NCI-H2196 treated with DMSO at 0.1 percent for 48 hours (cell line): ENCODE results near the gene BCAS3.

Experiments
- DNase-seq: peaks from one replicate; lab custom pipeline; 2025; ENCODE audit not compliant: unreplicated experiment; lab: John Stamatoyannopoulos, UW

Gene BCAS3

DNA sequence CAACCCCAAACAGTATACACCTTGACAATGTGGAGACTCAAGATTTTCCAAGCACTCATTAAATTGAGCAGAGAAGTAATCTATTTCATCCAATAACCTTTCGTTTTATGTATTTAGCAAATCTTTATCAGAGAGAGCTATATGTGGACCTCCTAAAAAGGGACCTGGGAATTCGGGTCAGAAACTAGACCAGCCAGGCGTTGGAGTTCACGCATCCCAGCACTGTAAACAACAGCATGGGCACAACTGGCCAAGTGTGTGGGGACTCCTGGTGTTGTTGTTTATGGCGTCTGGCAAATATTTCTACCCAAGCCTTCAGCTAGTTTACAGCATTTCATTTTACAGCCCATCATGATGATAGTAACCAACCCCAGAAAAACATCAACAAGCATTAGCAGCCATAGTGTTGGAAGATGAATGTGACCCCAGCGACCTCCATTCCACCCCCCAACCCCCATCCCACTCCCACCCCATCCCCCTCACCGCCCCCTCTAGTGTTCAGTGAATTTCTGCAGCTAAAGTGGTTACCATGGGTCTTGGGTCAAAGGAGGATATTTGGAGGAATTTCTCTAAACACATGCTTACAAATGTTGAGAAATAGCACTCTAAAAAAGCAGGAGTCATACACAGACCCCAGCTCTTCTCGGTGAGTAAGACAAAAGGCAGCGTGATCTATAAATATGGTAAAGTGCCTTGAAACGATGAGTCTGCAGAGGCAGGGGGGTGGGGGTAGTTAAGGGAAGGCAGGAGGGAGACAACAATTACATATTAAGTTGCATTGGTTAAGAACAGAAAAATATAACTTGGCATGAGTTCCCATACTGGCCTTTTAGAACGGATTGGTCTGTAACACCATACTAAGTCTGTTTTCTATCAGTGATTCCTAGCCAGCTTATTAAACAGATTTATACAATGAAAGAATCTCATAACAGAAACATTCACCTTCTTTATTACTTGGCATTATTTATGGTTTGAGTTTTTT lies 630.5 kb downstream of the BCAS3 start:
- no peak for DNase-seq

DNA sequence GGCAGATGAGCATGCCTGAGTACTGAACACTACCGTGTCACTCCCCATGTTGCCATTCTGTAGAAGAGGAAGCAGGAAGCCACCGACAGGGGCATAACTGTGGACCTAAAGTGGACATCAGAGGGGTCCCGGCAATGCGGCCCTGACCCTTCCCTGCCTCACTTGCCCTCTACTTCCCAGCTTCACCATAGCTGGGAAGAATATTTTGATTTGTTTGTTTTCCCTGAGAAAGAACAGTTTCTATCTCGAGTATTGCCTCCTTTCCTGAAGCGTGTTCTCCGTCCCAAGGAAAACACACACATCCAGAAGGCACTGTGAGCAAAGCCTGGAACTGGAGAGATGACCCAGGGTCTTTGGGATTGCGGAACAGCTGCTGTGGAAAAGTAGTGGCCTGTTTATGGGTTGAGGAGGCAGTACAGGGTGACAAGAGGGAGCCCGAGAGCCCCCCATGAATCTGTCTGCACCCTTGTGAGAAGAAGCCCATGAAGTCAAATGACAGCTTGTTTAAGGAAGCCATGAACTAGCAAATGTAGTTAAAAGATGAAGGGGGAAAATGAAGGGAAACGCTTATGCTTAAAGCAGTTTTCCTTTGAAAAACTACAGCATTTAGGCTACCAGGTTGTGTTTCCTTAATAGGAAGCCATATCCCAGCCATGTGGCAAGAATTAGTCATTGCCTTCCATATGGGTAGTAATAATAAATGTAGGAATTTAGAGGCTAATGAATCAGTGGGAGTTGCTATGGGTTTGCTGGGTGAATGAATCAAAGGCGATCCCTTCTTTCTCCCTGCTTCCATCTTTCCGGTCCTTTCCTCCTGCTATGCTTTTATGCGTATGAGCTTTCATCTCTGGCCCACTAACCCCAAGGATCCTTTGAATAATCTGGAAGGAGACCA lies 632.0 kb downstream of the BCAS3 start:
- no peak for DNase-seq

DNA sequence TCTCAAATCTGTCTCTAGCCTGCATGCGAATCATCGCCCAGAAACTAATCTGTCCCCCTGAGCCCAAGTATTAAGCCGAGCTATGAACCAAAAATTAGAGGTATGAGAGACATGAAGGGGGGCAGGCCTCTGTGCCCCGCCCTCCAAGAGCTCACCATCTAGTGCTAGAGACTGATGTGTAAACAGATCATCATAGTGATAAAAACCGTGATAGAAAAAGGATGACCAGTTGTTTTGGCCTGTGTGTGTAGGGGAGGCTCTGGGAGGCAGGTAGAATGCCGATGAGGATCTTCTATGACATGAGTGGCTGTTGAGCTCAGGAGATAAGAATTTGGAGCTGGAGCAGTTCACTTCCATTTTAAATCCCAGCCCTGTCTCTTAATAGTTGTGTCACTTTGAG lies 632.9 kb downstream of the BCAS3 start:
- no peak for DNase-seq

- DNase-seq: no peak
Measured at GRCh38 chr17:61312406-61313295, 635.0 kb downstream of the BCAS3 start.

- DNase-seq: no peak
Measured at GRCh38 chr17:61313461-61314326, 636.0 kb downstream of the BCAS3 start.

DNA sequence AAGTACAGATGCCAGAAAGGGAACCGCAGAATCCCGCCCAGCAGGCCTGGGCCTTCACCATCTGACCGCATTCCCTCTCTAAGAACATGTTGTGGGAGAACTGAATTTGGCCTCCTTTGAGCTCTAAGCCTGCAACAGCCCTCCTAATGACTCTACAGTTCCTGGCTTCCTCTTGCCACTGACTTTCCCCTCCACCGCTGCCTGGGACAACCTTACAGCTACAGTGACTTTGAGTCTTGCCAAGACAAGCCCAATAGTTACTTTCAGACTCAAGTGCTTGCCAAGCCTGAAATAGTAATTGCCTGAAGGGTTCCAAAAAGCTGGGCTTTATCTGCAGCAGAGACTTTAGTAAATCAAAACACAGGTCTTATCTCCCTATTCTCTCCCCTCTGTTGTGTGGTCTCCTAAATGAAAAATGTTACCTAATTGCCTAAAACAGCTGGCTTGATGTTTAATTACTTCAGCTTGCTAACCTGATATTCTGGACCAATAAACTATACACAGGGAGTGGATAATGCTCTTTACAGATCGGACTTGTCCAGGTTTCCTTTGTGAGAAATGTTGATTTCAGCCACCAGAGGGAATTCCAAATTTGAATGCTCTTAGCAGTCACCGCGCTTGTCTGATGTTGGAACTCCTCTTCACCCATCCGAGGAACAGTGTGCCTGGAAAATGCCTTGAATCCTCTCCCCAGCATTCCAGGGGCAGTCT lies 636.9 kb downstream of the BCAS3 start:
- DNase-seq: peak; percentile 1

- no peak for DNase-seq
Measured at GRCh38 chr17:61316633-61317032, 639.0 kb downstream of the BCAS3 start.

DNA sequence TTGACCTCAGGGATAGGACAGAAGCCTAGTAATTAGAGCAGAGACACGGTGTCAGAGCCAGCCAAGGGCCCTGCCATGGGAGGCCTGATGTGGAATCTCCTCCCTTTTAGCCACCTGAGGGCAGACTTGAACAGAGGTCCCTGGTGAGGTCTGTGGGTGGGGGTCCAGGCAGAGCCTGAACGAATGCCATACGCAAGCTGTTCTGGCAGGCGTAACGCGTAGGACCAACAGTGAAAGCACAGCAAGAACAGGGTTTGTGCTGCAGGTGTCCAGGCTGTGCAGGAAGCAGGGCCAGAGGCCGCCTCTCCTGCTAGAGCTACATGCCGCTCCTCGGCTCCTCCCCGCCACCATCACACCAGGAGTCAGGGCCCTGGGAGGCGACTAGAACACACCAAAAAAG lies 640.1 kb downstream of the BCAS3 start:
- DNase-seq: no peak

- no peak for DNase-seq
Measured at GRCh38 chr17:61318684-61319098, 641.0 kb downstream of the BCAS3 start.

- DNase-seq: no peak
Measured at GRCh38 chr17:61321344-61321743, 643.7 kb downstream of the BCAS3 start.

DNA sequence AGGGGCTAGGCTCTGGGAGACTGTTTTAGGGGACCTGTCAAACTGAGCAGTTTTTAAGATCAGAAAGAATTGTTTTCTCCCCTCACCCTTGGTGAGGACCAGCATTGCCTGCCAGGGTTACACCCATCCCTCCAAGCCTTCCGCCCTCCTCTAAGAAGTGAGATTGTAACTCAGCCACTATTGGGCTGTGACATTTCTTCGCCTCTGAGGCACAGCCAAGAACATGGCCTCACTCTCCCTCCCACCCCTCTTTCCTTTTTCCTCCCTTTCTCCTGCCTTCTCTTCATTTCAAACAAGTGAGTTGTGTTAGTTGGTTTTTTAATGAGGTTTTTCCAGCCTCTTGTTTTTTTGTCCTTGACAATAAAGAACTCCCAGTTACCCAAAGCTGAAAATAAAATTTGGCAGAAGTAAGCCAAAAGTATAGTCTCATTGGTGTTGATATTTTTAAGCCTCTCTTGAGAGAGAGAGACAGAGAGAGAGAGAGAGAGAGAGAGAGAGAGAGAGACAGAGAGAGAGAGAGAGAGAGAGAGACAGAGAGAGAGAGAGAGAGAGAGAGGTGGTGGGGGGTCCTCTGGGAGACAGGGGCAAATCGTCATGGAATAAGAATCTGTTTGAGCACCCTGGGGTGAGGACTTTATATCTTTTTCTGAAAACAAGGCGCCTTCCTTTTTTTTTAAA lies 644.8 kb downstream of the BCAS3 start:
- DNase-seq: no peak

- no peak for DNase-seq
Measured at GRCh38 chr17:61323003-61323908, 645.6 kb downstream of the BCAS3 start.

- DNase-seq: no peak
Measured at GRCh38 chr17:61323909-61324868, 646.5 kb downstream of the BCAS3 start.

GRCh38 chr17:61324950-61325349 lies 647.3 kb downstream of the BCAS3 start:
- DNase-seq: no peak

- no peak for DNase-seq
Measured at GRCh38 chr17:61325382-61326073, 647.9 kb downstream of the BCAS3 start.

DNA sequence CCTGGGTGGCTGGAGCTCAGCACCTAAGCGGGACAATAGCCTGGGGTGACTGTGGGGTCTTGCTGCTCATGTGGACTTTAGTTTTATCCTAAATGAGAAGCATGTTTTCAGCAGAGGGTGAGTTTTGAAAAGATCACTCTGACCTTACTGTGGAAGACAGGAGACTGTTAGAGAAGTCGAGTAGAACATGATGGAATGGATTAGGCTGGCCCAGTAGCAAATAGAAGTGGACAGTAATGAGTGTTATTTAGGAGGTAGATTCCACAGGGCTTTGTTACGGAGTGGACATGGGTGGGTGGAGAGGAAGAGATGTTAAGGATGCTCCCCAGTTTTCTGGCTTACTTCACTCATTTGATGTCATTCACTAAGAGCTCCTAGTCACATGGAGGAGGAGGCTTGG lies 648.7 kb downstream of the BCAS3 start:
- no peak for DNase-seq
